H1 (cell line): ENCODE measurements around the gene DRC7. TPM values are rescaled to one million over a fixed set of nuclear protein-coding genes. Genes with fewer than 3 reads are reported as not detected.

Experiments used
- BRCA1 ChIP-seq: IDR thresholded peaks from 2 replicates; pipeline ENCODE4 v1.6.1; 2012; ENCODE audit warnings: low read depth, low read length, improper control_type of control experiment
- CBX5 ChIP-seq: fragments of 300-800, 300-1000 bp; sonication (generic); IDR thresholded peaks from 2 replicates; pipeline ENCODE4 v1.7.1; 2016; ENCODE audit warnings: antibody characterized with exemption, low read length, low read depth
- CHD7 ChIP-seq: fragments of 300-600 bp; sonication (generic); IDR thresholded peaks from 2 replicates; pipeline ENCODE4 v1.7.1; 2012; ENCODE audit warnings: low read length, moderate library complexity, mild to moderate bottlenecking, inconsistent platforms; ENCODE audit not compliant: insufficient replicate concordance
- JUN ChIP-seq: IDR thresholded peaks from 2 replicates; pipeline ENCODE4 v1.6.1; 2011; ENCODE audit warnings: low read depth, mild to moderate bottlenecking, improper control_type of control experiment, low read length
- MAFK ChIP-seq: IDR thresholded peaks from 2 replicates; pipeline ENCODE4 v1.6.1; 2012; ENCODE audit warnings: low read depth, mild to moderate bottlenecking, improper control_type of control experiment, low read length
- SAP30 ChIP-seq: fragments of 300-600 bp; sonication (generic); IDR thresholded peaks from 2 replicates; pipeline ENCODE4 v1.7.1; 2012; ENCODE audit warnings: low read length, moderate library complexity, mild to moderate bottlenecking, inconsistent platforms; ENCODE audit not compliant: insufficient read depth, insufficient replicate concordance
- SIN3A ChIP-seq, 2 experiments: IDR thresholded peaks in 1 of 2; conservative IDR thresholded peaks in 1 of 2; 2 replicates each; pipeline ENCODE4 v1.6.1; 2011 to 2012; ENCODE audit warnings: low read length in 2 of 2, improper control_type of control experiment in 1 of 2, low read depth in 1 of 2, mild to moderate bottlenecking in 1 of 2
- ZNF274 ChIP-seq: IDR thresholded peaks from 2 replicates; pipeline ENCODE4 v1.7.0; 2012; ENCODE audit warnings: low read length, borderline replicate concordance; ENCODE audit errors: extremely low read depth
- polyA plus RNA-seq, 7 experiments: library from polyadenylated mRNA; depleted of rRNA in 3 of 7; stranded (reverse) in 5 of 7; unstranded in 2 of 7; fragments of >200 nt in 5 of 7; fragments of 200-250 nt in 2 of 7; gene quantifications; 1 replicate in 5 of 7; 2 replicates in 1 of 7; 4 replicates in 1 of 7; pipeline versions ENCODE4 v1.2.1 to v1.2.3, GENCODE V29; 2011 to 2013; ENCODE audit warnings: missing spikeins in 2 of 7, mixed read lengths in 2 of 7
- total RNA-seq: library from RNA; stranded (reverse); fragmentation: NEBNext Ultra II Directional; extraction: Animal tissue kit (Norgen Biotek cat#: 25700); gene quantifications from 2 replicates; pipeline ENCODE4 v1.2.1, GENCODE V29; 2021

Gene DRC7
- total and polyA plus RNA-seq, 2 of the 8 experiments (the other 6 are each of a cell fraction or from before 2014, with no cell fraction given): 0.14 TPM; not detected in 1

GRCh38 chr16:57648125-57648524 lies 46.5 kb upstream of the DRC7 start (continued):
- no peak for TF ChIP-seq CHD7
- TF ChIP-seq CBX5: no peak
- TF ChIP-seq MAFK: no peak
- no peak for TF ChIP-seq BRCA1
- no peak for TF ChIP-seq ZNF274
- TF ChIP-seq JUN: no peak
- no peak for TF ChIP-seq SAP30
- TF ChIP-seq SIN3A (conservative IDR thresholded peaks at IDR 0.05 in 1 of 2, IDR thresholded peaks at IDR 0.05 in 1 of 2; ENCODE audit: low read depth in 1 of 2, low read length in 2 of 2): no peak
